ENCODE data around the gene PDCD5. TPM values are rescaled to one million over a fixed set of nuclear protein-coding genes. Genes with fewer than 3 reads are reported as not detected.

The PDCD5 gene
- total RNA-seq, 1 experiment from 2014 or later, result 255 TPM

DNA sequence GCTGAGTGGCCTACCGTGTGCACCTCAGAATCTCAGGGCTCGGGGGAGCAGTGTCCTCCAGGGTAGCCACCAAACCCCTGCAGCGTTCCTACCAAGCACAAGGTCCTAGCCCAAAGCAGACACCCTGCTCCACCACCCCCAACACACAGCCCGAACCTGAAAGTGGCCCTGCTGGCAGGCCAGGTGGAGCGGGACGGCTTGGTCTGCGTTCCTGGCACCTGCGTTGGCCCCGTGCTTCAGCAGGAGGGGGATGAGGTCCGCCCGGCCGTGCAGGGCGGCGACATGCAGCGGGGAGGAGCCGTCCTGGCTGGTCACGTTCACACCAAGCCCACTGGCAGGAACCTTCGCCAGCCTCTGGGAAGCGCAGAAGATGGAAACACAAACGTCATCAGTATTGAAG, 26.5 kb downstream of the PDCD5 start:
- ChIA-PET POLR2A (ENCODE audit: low non-redundant PET) (no interaction called here), CTCF (no interaction called here)
- DNase-seq (ENCODE audit: low spot score), result no peak
- TF ChIP-seq CTCF (conservative IDR thresholded peaks at IDR 0.05; ENCODE audit: low read depth, low read length) (no peak), EZH2 (IDR thresholded peaks at IDR 0.05; ENCODE audit: borderline replicate concordance, low read depth, low read length, poor library complexity, severe bottlenecking) (no peak)
- Histone ChIP-seq H3K27ac (ENCODE audit: low read depth, low read length, poor library complexity, severe bottlenecking) (no peak overlapping the region), H3K4me3 (ENCODE audit: low read depth, low read length, poor library complexity, severe bottlenecking) (no peak overlapping the region), H3K9me3 (ENCODE audit: low read depth, low read length, poor library complexity, severe bottlenecking) (no peaks in the 10 kb centered on the region), H3K4me1 (ENCODE audit: insufficient read depth, low read length, poor library complexity, severe bottlenecking) (no peaks in the 10 kb centered on the region), H3K27me3 (replicated peaks; ENCODE audit: insufficient read depth, low read depth, low read length, poor library complexity) (no peaks in the 10 kb centered on the region), H3K36me3 (ENCODE audit: insufficient read depth, low read length, poor library complexity, severe bottlenecking) (peaks cover 14% of the 10 kb centered on the region)
- intact Hi-C loops (cut with micrococcal nuclease; ENCODE audit: unreplicated experiment), result no loop called here
- no TSS peak for BruUV-seq (replicated peaks)

DNA sequence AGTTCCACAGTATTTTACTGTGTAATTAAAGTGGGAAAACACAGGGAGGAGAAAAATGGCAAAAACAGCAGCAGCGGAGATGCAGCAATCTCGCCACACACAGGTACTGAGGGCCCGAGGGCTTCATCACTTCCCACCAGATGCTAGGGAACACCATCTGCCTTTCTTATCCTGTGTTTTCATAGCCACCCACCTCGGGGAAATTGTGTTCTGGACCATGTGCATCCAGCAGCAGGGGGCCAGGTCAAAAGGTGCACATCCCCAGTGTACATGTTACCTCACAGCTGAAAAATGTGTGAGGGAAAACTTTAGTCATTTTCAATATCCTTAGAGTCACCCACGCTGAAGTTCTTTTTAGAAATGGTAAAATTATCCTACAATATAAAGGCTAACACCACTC, 30.2 kb downstream of the PDCD5 start:
- TF ChIP-seq EZH2 (IDR thresholded peaks at IDR 0.05; ENCODE audit: borderline replicate concordance, low read depth, low read length, poor library complexity, severe bottlenecking), result no peak
- no peak for TF ChIP-seq CTCF (conservative IDR thresholded peaks at IDR 0.05; ENCODE audit: low read depth, low read length)
- POLR2A ChIA-PET (ENCODE audit: low non-redundant PET), result no interaction called here
- no peak overlapping the region for H3K27ac ChIP-seq (ENCODE audit: low read depth, low read length, poor library complexity, severe bottlenecking)
- H3K27me3 ChIP-seq (replicated peaks; ENCODE audit: insufficient read depth, low read depth, low read length, poor library complexity), result no peaks in the 10 kb centered on the region
- peaks cover 9% of the 10 kb centered on the region for H3K36me3 ChIP-seq (ENCODE audit: insufficient read depth, low read length, poor library complexity, severe bottlenecking)
- no TSS peak for BruUV-seq (replicated peaks)
- H3K4me3 ChIP-seq (ENCODE audit: low read depth, low read length, poor library complexity, severe bottlenecking), result no peak overlapping the region
- no peaks in the 10 kb centered on the region for H3K9me3 ChIP-seq (ENCODE audit: low read depth, low read length, poor library complexity, severe bottlenecking)
- CTCF ChIA-PET, result no interaction called here
- no peak for DNase-seq (ENCODE audit: low spot score)
- intact Hi-C loops (cut with micrococcal nuclease; ENCODE audit: unreplicated experiment), result no loop called here
- H3K4me1 ChIP-seq (ENCODE audit: insufficient read depth, low read length, poor library complexity, severe bottlenecking), result no peaks in the 10 kb centered on the region

DNA sequence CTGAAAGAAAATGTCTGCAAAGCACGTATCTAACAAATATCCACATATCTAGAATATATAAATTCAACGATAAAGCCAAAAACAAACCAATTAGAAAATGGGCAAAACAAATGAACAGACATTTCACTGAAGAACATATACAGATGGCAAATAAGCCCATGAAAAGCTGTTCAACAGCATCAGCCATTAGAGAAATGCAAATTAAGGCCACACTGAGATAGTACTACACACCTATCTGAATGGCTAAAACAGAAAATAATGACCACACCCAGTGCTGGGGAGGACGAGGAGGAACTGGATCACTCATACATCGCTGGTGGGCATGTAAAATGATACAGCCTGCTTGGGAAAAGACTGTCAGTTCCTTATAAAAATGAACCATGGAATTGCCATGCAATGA, 32.0 kb downstream of the PDCD5 start:
- peaks cover 13% of the 10 kb centered on the region for H3K36me3 ChIP-seq (ENCODE audit: insufficient read depth, low read length, poor library complexity, severe bottlenecking)
- DNase-seq (ENCODE audit: low spot score), result no peak
- no TSS peak for BruUV-seq (replicated peaks)
- no peak overlapping the region for H3K4me3 ChIP-seq (ENCODE audit: low read depth, low read length, poor library complexity, severe bottlenecking)
- TF ChIP-seq CTCF (conservative IDR thresholded peaks at IDR 0.05; ENCODE audit: low read depth, low read length) (no peak), EZH2 (IDR thresholded peaks at IDR 0.05; ENCODE audit: borderline replicate concordance, low read depth, low read length, poor library complexity, severe bottlenecking) (no peak)
- ChIA-PET POLR2A (ENCODE audit: low non-redundant PET) (no interaction called here), CTCF (no interaction called here)
- no peaks in the 10 kb centered on the region for H3K4me1 ChIP-seq (ENCODE audit: insufficient read depth, low read length, poor library complexity, severe bottlenecking)
- no peak overlapping the region for H3K27ac ChIP-seq (ENCODE audit: low read depth, low read length, poor library complexity, severe bottlenecking)
- H3K27me3 ChIP-seq (replicated peaks; ENCODE audit: insufficient read depth, low read depth, low read length, poor library complexity), result no peaks in the 10 kb centered on the region
- H3K9me3 ChIP-seq (ENCODE audit: low read depth, low read length, poor library complexity, severe bottlenecking), result no peaks in the 10 kb centered on the region
- intact Hi-C loops (cut with micrococcal nuclease; ENCODE audit: unreplicated experiment), result no loop called here

Measured in A673 (cell line).